Stimulated activated naive CD4-positive, alpha-beta T cell (primary cell): ENCODE data around the gene CLEC2A.
"Not testable (repeated sequence)": the region's sequence is repeated elsewhere in the genome, so short reads cannot be mapped to it uniquely, and the experiment has no call there.

Experiments used
- DNase-seq, 6 experiments: peaks; one replicate each; lab custom pipeline; 2025; lab: John Stamatoyannopoulos, UW

CLEC2A gene, protein sequence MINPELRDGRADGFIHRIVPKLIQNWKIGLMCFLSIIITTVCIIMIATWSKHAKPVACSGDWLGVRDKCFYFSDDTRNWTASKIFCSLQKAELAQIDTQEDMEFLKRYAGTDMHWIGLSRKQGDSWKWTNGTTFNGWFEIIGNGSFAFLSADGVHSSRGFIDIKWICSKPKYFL

GRCh38 chr12:9932270-9932669, at the start of gene CLEC2A:
TSS of gene CLEC2A (minus strand) at chr12:9932370. CDS start at chr12:9932329, 41 bp downstream.
- no peak for DNase-seq

DNA sequence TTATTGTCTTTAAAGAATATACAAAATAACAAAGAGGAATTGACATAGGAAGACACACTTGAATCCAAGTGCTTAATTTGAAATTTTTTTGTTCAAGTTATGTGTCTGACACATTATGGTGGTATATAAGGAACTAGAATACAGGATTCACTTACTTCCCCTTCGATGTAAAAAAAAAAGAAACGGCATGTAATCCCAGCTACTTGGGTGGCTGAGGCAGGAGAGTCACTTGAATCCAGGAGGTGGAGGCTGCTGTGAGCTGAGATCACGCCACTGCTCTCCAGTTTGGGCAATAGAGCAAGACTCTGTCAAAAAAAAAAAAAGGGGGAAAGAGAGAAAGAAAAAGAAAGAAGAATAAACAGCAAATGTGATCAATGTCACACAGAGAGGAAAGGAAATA, 48.0 kb upstream of the CLEC2A start:
- no peak for DNase-seq

DNA sequence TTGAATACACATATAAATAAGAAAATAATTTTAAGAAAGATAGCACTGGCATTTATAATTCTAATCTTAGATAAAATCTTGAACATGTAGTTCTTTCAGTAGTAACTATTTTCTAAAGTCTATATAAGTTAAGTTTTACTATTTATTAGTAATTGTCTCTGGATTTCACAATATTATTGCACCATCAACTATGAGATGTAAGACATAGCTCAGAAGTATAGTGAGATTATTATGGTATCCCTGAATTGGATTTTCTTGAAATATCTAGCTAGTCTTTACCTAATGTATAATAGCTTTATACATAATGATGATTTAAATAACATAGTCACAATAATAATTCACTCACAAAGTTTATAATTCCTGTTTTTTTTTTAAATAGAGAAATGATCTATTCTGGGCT, 45.7 kb upstream of the CLEC2A start:
- no peak for DNase-seq

GRCh38 chr12:9976626-9977025, 44.5 kb upstream of the CLEC2A start:
- not testable (repeated sequence) for DNase-seq

DNA sequence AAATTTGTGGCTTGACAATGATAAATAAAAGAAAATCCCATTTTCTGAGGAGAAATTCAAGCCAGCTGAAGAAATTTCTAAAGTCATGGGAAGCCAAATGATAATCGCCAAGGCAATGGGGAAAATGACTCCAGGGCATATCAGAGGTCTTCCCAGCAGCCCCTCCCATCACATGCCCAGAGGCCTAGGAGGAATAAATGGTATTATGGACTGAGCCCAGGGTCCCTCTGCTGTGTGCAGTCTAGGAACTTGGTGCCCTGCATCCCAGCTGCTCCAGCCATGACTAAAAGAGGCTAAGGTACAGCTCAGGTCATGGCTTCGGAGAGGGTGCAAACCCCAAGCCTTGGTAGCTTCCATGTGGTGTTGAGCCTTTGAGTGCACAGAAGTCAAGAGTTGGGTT, 43.4 kb upstream of the CLEC2A start:
- DNase-seq, result no peak

GRCh38 chr12:9974731-9975130, 42.6 kb upstream of the CLEC2A start:
- DNase-seq, result not testable (repeated sequence)

DNA sequence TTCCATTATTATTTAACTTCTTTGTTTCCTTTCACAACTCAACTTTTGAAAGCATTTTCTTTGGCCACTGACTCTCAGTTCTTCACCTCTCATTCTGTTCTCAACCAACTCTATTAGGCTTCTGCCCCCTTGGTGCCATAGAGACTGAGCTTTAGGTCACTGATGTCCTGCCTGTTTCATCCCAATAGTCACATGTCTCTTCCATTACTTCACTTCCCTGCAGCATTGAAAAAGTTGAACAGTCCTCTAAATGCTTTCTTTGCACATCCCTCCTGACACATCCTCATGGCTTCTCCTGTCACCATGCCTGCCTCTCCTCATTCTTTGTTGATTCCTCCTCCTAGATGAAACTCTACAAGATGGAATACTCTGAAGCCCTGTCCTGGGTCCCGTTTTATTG, 41.8 kb upstream of the CLEC2A start:
- DNase-seq, result no peak

- no peak for DNase-seq
These were observed 39.0 kb upstream of the CLEC2A start, which contains the start of gene CLEC12A for GRCh38 chr12:9971181-9971580. TSS of gene CLEC12A (plus strand) at chr12:9971409. CDS start at chr12:9971597, 188 bp downstream.

DNA sequence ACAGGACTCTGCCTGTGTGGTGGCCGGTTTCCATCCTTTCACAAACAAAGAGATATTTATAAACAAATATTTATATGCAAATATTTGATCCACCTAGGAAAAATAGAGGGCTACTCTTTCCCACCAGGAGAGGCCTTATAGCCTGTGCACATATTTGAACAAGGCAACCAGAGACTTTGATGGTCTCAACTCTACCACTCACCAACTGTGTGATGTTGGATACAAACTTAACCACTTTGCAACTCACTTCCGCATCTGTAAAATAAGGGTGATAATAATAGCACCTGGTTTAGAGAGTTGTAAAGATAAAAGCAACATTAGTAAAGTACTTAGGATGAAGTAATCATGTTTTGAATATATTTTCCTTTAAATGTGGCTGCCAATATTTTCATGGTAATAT, 37.5 kb upstream of the CLEC2A start:
- DNase-seq, result no peak

DNA sequence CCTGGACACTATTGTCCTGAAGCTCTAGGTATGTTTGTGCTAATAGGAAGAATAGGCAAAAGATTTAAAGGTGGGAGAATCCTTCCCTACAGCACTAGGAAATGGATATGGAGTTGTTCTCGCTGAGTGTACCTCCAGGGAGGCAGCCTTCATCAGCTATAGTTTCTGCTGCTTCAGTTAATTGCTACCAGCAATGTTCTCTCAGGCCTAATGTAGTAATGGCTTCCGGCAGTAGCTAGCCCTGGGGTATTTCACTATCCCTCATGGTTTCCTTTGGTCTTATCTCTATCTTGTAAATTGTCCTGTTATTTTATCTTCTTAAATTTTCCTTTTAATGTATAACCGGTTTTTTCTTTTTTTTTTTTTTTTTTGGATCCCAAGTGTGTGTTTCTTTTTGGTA, 29.7 kb upstream of the CLEC2A start:
- DNase-seq, result no peak

GRCh38 chr12:9961106-9961505, 28.9 kb upstream of the CLEC2A start:
- DNase-seq, result no peak

- DNase-seq, result no peak
These were observed 28.4 kb upstream of the CLEC2A start for GRCh38 chr12:9960590-9960989.

DNA sequence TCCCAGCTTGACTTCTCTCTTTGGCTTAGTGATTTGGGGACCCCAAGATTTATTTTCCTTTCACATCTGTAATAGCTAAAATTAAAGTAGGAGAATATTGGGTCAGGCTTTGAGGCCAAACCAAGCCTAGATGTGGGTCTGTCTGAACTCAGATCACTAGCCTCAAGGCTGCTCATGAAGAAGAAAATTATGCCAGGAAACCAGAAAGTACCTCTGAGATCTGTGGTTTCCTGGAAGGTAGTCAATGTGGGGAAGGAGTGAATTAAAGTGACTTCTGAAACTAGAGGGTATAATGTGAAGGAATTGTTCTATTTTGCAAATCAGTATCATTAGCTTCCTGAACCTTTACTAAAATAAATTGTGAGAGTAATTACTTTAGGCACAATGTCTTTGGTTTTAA, 25.7 kb upstream of the CLEC2A start:
- DNase-seq, result peak in 2 of 6 experiments; percentile 8 to 16

DNA sequence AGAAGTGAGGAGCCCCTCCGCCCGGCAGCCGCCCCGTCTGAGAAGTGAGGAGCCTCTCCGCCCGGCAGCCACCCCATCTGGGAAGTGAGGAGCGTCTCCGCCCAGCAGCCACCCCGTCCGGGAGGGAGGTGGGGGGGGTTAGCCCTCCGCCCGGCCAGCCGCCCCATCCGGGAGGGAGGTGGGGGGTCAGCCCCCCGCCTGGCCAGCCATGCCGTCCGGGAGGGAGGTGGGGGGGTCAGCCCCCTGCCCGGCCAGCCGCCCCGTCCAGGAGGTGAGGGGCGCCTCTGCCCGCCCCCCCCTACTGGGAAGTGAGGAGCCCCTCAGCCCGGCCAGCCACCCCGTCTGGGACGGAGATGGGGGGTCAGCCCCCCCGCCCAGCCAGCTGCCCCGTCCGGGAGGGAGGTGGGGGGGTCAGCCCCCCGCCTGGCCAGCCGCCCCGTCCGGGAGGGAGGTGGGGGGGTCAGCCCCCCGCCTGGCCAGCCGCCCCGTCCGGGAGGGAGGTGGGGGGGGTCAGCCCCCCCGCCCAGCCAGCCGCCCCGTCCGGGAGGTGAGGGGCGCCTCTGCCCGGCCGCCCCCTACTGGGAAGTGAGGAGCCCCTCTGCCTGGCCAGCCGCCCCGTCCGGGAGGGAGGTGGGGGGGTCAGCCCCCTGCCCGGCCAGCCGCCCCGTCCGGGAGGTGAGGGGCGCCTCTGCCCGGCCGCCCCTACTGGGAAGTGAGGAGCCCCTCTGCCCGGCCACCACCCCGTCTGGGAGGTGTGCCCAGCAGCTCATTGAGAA, 21.0 kb upstream of the CLEC2A start:
- not testable (repeated sequence) for DNase-seq

DNA sequence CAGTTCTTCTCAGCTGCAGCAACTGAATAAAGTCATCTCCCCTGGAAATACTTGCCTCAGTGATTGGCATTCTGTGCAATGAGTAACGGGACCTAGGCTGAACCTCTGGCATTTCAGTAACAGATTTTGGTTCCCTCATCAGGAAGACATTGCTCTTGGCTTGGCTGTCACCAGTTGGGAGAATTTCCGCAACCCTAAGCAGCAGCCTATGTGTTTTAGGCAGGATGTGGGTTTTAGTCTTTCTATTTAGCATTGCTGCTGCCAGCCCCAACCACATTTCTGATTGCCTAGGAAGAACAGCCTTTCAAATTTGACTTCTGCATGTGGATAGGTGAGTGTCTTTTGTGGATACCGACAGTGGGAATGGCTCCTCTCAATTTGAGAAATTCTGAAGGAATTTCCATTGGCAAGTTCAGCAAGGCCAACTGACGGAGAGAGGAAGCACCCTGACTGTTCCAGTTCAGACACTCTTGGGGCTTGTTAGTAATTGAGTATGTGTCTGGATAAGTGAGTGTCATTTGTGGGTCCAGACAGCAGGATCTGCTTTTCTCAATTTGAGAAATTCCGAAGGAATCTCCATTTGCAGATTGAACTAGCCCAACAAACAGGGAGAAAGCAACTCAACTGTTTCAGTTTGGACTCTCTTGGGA, 19.0 kb upstream of the CLEC2A start:
- peak in 4 of 6 experiments; percentile 13 to 64 (median 51) for DNase-seq

- DNase-seq, result peak in 3 of 6 experiments; percentile 4 to 8 (median 7)
These were observed 16.6 kb upstream of the CLEC2A start for GRCh38 chr12:9948606-9949296.

GRCh38 chr12:9947674-9948073, 15.5 kb upstream of the CLEC2A start:
- DNase-seq, result no peak

DNA sequence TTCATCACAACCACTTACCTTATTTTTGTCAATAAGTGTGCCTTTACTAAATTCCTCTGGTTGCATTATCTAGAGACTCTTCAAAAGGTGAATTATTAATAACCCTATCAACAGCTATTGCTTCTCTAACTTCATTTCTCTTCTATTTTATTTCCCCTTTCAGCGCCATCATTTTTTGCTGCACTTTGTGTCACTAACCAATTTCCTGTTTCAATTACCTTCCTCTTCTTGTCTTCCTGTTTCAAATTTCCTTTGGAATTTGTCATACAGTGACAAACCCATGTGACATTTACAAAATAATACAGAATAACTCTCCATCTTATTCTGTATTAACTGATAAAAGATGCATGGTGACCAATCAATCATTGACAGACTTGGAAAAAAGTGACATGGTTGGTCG, 12.2 kb upstream of the CLEC2A start:
- no peak for DNase-seq

- peak in 1 of 6 experiments; percentile 65 for DNase-seq
These were observed 11.1 kb upstream of the CLEC2A start for GRCh38 chr12:9943240-9943639.

DNA sequence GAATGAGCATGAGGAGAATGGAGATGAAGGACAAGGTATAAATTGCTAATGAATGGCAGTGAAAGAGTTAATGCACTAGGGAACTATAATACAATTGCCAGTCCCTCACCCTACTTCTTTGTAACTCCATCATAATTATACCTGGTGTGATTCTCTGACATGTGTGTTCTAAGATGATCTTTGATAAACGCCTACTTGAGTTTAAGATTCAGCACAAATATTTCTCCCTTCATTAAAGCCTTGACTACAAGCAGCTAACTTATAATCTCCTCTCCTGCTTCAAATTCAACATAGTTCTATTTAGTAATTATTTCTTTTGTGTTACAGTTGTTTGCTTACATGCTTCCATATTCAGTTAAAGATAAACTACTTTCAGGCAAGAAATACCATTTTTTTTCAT, 9.7 kb upstream of the CLEC2A start:
- no peak for DNase-seq

- DNase-seq, result peak in 2 of 6 experiments; percentile 2 to 20
These were observed 8.2 kb upstream of the CLEC2A start for GRCh38 chr12:9940375-9940774.

DNA sequence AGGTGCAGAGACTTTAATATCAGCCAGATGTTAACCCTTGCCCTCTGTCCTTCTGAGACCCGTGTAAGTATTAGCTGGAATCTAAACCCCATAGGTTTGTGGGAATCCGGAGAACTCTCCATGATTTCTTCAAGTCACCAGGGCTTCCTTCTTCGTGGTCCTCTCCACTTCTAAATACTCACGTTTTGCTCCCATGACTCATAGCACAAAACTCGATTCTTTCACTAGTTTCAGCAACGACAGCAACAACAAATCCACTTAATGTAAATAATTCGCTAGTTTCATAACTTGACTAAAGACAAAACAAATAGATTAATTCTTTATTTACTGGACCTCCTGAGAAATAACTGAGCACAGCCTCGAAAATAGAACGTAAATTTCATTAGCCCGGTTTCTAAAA, 4.4 kb upstream of the CLEC2A start:
- DNase-seq, result no peak
